Activated CD4-positive, alpha-beta T cell treated with anti-CD3 and anti-CD28 coated beads, Interleukin-2, amount 50 U/mL, for 48 hours (primary cell): ENCODE data around the gene POLR2H.

ENCODE experiments used
- DNase-seq, 2 experiments: peaks; one replicate each; pipeline ENCODE4 v3.0.0-alpha.2; 2020

POLR2H gene

DNA sequence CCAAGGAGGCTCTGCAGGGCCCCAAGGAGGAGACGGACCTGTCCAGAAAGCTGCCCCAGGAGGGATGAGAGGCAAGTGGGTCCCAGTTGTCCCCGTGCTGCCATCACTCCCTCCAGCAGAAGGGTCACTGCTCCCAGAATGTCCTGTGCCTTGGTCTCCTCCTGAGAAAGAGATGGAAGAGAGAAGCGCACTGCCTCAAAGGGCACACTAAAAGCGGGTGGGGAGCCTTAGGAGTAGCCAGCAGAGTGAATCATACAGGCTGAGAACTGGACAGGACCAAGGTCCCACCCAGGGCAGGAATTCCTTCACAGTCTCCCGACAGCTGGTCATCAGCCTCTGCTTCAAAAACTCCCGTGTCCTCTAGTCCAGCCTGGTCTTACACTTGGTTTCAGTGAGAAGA is 11.9 kb downstream of the POLR2H start:
- DNase-seq = no peak

- DNase-seq = no peak
Measured at GRCh38 chr3:184375747-184376461, 14.4 kb downstream of the POLR2H start.

DNA sequence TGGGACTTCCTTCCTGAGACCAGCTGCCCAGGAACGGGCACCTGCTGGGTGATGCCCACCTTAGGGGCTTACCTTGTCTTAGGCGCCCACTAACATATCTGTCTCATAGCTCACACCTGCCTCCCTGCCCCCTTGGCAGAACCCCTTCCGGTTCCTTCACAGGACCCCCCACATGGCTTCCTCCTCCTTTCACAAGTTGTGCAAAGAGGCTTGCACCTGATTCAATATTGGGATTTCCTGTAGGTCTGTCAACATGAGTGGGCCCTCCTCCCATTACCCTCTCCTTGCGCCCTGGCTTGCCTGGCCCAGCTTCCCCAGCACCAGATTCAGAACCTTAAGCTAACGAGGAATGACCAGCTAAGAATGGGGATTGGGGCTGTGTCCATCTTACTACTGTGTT is 15.9 kb downstream of the POLR2H start:
- no peak for DNase-seq

- DNase-seq = no peak
Measured at GRCh38 chr3:184377882-184378445, 16.5 kb downstream of the POLR2H start, which contains the start of gene THPO. THPO (minus strand) TSS chr3:184378207; CDS start chr3:184376259, 1,948 bp downstream.

- no peak for DNase-seq
Measured at GRCh38 chr3:184378651-184379357, 17.3 kb downstream of the POLR2H start.

DNA sequence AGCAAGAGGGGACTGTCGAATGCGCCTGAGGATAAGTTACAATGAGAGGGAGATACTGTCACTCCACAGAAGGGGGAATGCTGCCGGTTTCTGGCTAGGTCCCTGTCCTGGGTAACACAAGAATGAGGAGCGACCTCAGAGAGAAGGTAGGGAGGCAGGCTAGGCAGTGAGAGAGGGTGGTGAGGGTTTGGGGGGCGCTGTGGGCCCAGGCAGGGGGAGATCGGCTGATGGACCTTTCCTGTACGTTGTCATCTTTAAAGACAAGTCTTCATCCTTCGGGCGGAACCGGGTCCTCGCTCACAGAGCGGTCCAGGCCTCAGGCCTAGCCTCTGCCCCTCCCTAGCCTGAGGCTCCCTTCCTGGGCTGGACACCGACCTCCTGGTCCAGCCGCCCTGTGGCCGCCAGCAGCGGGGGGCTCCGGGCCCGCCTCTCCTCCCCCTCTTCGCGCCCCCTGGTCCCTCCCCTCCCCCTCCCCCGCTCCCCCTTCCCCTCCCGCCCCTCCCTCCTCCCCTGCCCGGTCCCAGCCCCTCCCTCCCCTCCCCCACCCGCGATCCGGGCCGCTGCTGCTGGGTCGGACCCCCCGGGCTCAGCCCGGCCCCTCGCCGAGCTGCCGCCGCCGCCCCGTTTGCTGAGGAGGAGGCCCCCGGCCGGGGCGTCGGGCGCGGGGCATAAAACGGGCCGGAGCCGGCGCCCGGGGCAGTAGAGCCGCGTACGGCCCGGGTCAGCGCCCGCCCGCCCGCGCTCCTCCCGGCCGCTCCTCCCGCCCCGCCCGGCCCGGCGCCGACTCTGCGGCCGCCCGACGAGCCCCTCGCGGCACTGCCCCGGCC is 18.1 kb downstream of the POLR2H start, which contains the start of gene CHRD:
CHRD (plus strand) TSS at position 697 of the 827 bp plus-strand sequence. CDS start 265 bp downstream, outside the sequence.
- DNase-seq = no peak

GRCh38 chr3:184380185-184380626 is 18.7 kb downstream of the POLR2H start:
- peak; percentile 36 to 41 for DNase-seq

- peak in 1 of 2 experiments; percentile 22 for DNase-seq
Measured at GRCh38 chr3:184380627-184381260, 19.2 kb downstream of the POLR2H start.

- peak in 1 of 2 experiments; percentile 16 for DNase-seq
Measured at GRCh38 chr3:184381261-184382224, 20.0 kb downstream of the POLR2H start.

- no peak for DNase-seq
Measured at GRCh38 chr3:184382326-184383032, 21.0 kb downstream of the POLR2H start.

DNA sequence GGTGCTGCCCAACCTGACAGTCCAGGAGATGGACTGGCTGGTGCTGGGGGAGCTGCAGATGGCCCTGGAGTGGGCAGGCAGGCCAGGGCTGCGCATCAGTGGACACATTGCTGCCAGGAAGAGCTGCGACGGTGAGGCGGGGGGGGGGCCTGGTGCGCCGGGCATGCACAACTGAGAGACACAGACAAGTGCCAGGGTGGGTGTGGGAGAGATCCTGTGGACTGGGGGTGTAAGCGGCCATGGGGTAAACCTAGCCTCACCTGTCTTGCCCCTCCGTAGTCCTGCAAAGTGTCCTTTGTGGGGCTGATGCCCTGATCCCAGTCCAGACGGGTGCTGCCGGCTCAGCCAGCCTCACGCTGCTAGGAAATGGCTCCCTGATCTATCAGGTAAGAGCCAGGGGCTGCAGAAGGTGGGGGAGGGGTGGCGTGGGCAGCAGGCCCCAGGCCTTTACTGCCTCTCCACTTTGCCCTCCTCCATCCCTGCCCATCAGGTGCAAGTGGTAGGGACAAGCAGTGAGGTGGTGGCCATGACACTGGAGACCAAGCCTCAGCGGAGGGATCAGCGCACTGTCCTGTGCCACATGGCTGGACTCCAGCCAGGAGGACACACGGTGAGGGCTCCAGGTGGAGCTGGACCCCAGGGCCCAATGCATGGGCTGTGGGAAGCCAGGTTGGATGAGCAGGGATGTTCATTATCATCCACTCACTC is 21.7 kb downstream of the POLR2H start:
- no peak for DNase-seq

- DNase-seq = no peak
Measured at GRCh38 chr3:184384342-184384741, 22.8 kb downstream of the POLR2H start.

GRCh38 chr3:184384856-184385422 is 23.4 kb downstream of the POLR2H start:
- no peak for DNase-seq

GRCh38 chr3:184386047-184386806 is 24.7 kb downstream of the POLR2H start:
- DNase-seq = no peak

DNA sequence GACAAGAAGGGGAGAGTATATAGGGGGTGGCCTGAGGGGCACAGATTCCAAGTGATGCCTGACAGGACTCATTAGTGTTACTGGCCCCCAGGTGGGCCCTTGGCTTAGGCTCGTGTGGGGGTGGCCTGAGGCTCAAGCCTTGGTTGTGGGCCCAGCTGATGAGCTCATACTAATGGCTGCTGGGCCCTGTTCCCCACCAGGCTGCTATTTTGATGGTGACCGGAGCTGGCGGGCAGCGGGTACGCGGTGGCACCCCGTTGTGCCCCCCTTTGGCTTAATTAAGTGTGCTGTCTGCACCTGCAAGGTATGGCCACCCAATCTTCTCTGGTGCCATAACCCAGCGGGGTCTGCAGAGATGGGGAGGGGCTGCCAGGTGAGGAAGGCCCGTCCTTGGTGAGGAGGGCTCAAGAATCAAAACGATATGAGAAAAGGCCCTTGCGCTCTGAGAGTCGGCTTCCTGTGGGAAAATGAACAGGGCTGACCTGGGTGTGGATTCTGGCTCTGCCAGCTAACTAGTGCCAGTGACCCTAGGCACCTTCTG is 25.7 kb downstream of the POLR2H start:
- no peak for DNase-seq

DNA sequence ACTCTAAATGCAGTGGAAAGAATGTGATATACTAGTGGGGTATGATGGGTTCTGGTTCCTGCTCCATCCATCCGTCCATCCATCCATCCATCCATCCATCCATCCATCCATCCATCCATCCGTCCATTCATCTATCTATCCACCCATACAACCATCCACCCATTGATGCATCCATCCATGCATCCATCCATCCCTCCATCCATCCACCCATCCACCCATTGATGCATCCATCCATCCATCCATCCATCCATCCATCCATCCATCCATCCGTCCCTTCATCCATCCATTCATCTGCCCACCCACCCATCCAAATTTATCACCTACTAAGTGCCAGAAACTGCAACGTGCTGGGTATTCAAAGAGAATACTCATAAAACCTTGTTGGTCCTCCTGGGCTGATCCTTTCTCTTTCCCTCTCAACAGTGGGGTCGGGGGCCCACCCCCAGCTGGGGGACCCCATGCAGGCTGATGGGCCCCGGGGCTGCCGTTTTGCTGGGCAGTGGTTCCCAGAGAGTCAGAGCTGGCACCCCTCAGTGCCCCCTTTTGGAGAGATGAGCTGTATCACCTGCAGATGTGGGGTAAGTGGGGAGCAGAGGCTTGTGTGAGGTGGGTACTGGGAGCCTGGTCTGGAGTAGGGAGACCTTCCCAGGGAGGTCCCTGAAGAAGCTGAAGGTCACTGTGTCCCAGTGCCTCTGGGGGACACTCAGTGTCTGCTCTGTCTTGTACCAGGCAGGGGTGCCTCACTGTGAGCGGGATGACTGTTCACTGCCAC is 26.8 kb downstream of the POLR2H start:
- no peak for DNase-seq

DNA sequence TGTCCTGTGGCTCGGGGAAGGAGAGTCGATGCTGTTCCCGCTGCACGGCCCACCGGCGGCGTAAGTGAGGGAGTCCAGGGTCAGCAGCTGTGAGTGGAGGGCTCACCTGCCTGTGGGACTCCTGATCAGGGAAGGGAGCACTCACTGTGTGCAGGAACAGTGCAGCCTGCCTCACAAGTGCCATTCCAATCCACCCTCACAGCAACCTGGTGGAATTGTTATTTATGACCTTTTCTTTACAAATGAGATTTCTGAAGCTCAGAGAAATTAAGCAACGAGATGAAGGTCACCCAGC is 27.4 kb downstream of the POLR2H start:
- no peak for DNase-seq

DNA sequence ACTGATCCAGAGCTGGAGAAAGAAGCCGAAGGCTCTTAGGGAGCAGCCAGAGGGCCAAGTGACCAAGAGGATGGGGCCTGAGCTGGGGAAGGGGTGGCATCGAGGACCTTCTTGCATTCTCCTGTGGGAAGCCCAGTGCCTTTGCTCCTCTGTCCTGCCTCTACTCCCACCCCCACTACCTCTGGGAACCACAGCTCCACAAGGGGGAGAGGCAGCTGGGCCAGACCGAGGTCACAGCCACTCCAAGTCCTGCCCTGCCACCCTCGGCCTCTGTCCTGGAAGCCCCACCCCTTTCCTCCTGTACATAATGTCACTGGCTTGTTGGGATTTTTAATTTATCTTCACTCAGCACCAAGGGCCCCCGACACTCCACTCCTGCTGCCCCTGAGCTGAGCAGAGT is 27.9 kb downstream of the POLR2H start:
- no peak for DNase-seq
